Gastroesophageal sphincter (tissue), 3 donors: Measurements from ENCODE around the gene MFN1.

Experiments used
- CTCF ChIP-seq, 4 experiments: fragments of 200-600 bp in 2 of 4; fragments of 450-650 bp in 2 of 4; sonication (generic) in 1 of 4; IDR thresholded peaks; one replicate each; pipeline ENCODE4 v1.5.1; 2017 to 2019; ENCODE audit warnings: antibody characterized with exemption in 4 of 4, mild to moderate bottlenecking in 2 of 4, moderate library complexity in 2 of 4
- EP300 ChIP-seq: sonication (generic); formaldehyde crosslinking; IDR thresholded peaks from one replicate; pipeline ENCODE4 v1.6.1; 2017; ENCODE audit warnings: antibody characterized with exemption, mild to moderate bottlenecking
- POLR2A ChIP-seq, 2 donors: fragments of 450-650 bp; IDR thresholded peaks; one replicate each; pipeline ENCODE4 v1.6.1; 2017; ENCODE audit warnings: antibody characterized with exemption in 2 of 2, mild to moderate bottlenecking in 2 of 2, moderate library complexity in 1 of 2
- POLR2AphosphoS5 ChIP-seq: sonication (generic); formaldehyde crosslinking; IDR thresholded peaks from one replicate; pipeline ENCODE4 v1.6.1; 2017; ENCODE audit warnings: antibody characterized with exemption

GRCh38 chr3:179418610-179419009 lies 71.1 kb downstream of the MFN1 start:
- TF ChIP-seq CTCF (IDR thresholded peaks at IDR 0.05) (no peak), POLR2A (IDR thresholded peaks at IDR 0.05) (no peak), POLR2AphosphoS5 (no peak), EP300 (no peak)
